Spleen (tissue), 11 donors: ENCODE data around the gene TMEM201. TPM values are rescaled to one million over a fixed set of nuclear protein-coding genes. Genes with fewer than 3 reads are reported as not detected.

Source experiments
- DNase-seq: peaks from one replicate; pipeline ENCODE4 v3.0.0-alpha.2; 2020
- H3K27ac ChIP-seq, 8 donors: fragments of 200-600 bp; sonication (generic) in 7 of 8; 1 replicate in 4 of 8; 2 replicates in 4 of 8; pipeline versions ENCODE4 v1.5.0 to v1.8.0; 2016 to 2021; ENCODE audit warnings: inconsistent platforms in 4 of 8, mild to moderate bottlenecking in 4 of 8, moderate library complexity in 1 of 8
- H3K27me3 ChIP-seq, 7 donors: fragments of 200-600 bp; sonication (generic) in 6 of 7; replicated peaks in 1 of 7; 1 replicate in 4 of 7; 2 replicates in 3 of 7; pipeline versions ENCODE4 v1.5.0 to v1.8.0; 2016 to 2021; ENCODE audit warnings: inconsistent platforms in 3 of 7, mild to moderate bottlenecking in 1 of 7
- H3K36me3 ChIP-seq, 6 donors: fragments of 200-600 bp; sonication (generic) in 5 of 6; 1 replicate in 4 of 6; 2 replicates in 2 of 6; pipeline versions ENCODE4 v1.5.0 to v1.8.0; 2016 to 2021; ENCODE audit warnings: inconsistent platforms in 2 of 6
- H3K4me1 ChIP-seq, 6 donors: fragments of 200-600 bp; sonication (generic) in 5 of 6; 1 replicate in 3 of 6; 2 replicates in 3 of 6; pipeline versions ENCODE4 v1.5.0 to v1.8.0; 2016 to 2021; ENCODE audit warnings: inconsistent platforms in 3 of 6
- H3K4me3 ChIP-seq, 8 donors: fragments of 200-600 bp; sonication (generic) in 7 of 8; 1 replicate in 4 of 8; 2 replicates in 4 of 8; pipeline versions ENCODE4 v1.5.0 to v1.8.0; 2016 to 2021; ENCODE audit warnings: inconsistent platforms in 4 of 8, mild to moderate bottlenecking in 4 of 8, moderate library complexity in 2 of 8
- H3K9me3 ChIP-seq, 8 donors: fragments of 200-600 bp; sonication (generic) in 7 of 8; 1 replicate in 4 of 8; 2 replicates in 4 of 8; pipeline versions ENCODE4 v1.5.0 to v1.8.0; 2016 to 2021; ENCODE audit warnings: inconsistent platforms in 4 of 8
- POLR2A ChIP-seq, 3 donors: fragments of 450-650 bp; IDR thresholded peaks; one replicate each; pipeline ENCODE4 v1.5.1; 2017; ENCODE audit warnings: antibody characterized with exemption in 3 of 3, mild to moderate bottlenecking in 1 of 3
- POLR2AphosphoS5 ChIP-seq, 3 donors: sonication (generic); formaldehyde crosslinking; IDR thresholded peaks; one replicate each; pipeline ENCODE4 v1.5.1; 2017; ENCODE audit warnings: antibody characterized with exemption in 3 of 3
- WGBS, 5 donors: extraction: QIAGEN DNeasy Blood & Tissue Kit in 3 of 5; methylation state at CpG; one replicate each; pipeline versions ENCODE4 v1.1.5 to v1.1.7; 2013 to 2018; 5-methylcytosine and 5-hydroxymethylcytosine counted together
- intact Hi-C: fragments of 100-400 bp; cut with DNase I; formaldehyde crosslinking; loops from one replicate; pipeline ENCODE4 v1.15.0; 2023; ENCODE audit warnings: low total_unique reads
- polyA plus RNA-seq, 3 donors: library from polyadenylated mRNA; stranded (reverse); fragments of 200-250 nt; gene quantifications; one replicate each; pipeline ENCODE4 v1.2.1, GENCODE V29; 2013
- total RNA-seq, 7 donors: library from RNA; depleted of rRNA in 3 of 7; stranded (reverse); fragments of >200 nt in 3 of 7; fragmentation: NEBNext Ultra II Directional in 4 of 7; extraction: Animal tissue kit (Norgen Biotek cat#: 25700) in 4 of 7; gene quantifications; one replicate each; pipeline versions ENCODE4 v1.1.0 to v1.2.1, GENCODE V29; 2016 to 2021
- TF ChIP-seq, protein P1 (sequence below), 11 experiments: fragments of 200-600 bp in 7 of 11; fragments of 450-650 bp in 4 of 11; sonication (generic) in 4 of 11; IDR thresholded peaks in 8 of 11; conservative IDR thresholded peaks in 3 of 11; 1 replicate in 7 of 11; 2 replicates in 4 of 11; pipeline versions ENCODE4 v1.4.0 to v1.8.0; 2016 to 2021; ENCODE audit warnings: antibody characterized with exemption in 11 of 11, inconsistent platforms in 4 of 11, mild to moderate bottlenecking in 1 of 11
- donor health status: healthy with polysubstance abuse.
- donor health status: DM: no; HTN: no; CAD: no; lungs with moderate emphysema.
- donor health status: DM: no; HTN: no; CAD: no.
- donor health status: Bipolar disorder and iron deficiency.
- donor health status: healthy.
- donor health status: DM: no; HTN: no; CAD: no.
- donor health status: DM: yes; HTN: yes; CAD: no.

The TMEM201 gene
- total and polyA plus RNA-seq, 10 donors: 2.5 to 11.6 (median 6.3) TPM

DNA sequence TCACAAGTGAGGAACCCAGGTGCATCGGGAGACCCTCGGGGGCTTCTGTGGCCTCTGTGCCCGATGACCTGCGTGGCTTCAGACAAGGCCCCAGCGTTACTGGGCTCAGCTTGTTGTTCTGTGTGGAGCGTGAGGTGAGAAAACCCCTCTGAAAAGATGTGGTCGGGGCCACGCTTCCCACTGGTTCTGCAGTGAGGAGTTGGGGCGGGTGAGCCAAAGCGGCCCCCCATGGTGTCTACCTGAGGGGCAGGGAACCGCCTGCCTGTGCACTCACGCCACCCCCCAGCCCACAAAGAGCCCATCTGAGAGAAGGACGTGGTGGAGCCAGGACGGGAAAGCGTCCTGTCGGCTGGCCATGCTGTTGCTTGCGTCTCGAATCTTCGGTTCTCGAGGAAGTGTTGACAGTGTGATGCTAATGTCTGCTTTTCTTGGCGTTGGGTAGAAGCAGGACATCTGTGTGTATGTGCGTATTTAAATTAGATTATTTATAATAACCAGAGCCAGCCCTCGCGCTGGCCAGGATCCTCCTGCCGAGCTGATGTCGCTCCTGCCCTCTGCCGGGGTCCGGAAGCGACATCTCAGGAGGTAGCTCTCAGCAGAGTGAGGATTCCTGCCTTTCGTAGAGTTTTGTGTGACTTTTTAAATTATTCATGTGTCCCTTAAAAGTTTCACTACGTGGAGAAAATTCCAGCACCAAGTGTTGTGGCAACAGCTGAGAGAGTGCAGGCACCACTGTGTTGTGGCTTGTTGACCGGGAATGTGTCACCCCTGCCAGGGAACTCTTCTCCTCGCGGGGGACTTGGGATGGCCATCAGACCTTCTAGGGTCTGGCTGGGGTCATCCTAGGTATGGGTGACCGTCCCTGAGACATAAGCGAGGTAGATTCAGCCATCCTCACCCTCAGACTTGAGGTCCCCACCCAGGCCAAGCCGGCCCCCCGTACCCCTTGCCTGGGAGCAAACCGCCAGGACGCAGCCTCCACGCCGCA, 15.3 kb downstream of the TMEM201 start:
- intact Hi-C loops: no loop called here
- no peaks in the 10 kb centered on the region for H3K4me1 ChIP-seq
- no peaks in the 10 kb centered on the region for H3K9me3 ChIP-seq
- no peaks in the 10 kb centered on the region for H3K27me3 ChIP-seq
- WGBS, 5 donors: 93 to 95% (median 94%) methylated on average over 41 to 42 of the region's 42 CpGs
- TF ChIP-seq, protein P1, sequence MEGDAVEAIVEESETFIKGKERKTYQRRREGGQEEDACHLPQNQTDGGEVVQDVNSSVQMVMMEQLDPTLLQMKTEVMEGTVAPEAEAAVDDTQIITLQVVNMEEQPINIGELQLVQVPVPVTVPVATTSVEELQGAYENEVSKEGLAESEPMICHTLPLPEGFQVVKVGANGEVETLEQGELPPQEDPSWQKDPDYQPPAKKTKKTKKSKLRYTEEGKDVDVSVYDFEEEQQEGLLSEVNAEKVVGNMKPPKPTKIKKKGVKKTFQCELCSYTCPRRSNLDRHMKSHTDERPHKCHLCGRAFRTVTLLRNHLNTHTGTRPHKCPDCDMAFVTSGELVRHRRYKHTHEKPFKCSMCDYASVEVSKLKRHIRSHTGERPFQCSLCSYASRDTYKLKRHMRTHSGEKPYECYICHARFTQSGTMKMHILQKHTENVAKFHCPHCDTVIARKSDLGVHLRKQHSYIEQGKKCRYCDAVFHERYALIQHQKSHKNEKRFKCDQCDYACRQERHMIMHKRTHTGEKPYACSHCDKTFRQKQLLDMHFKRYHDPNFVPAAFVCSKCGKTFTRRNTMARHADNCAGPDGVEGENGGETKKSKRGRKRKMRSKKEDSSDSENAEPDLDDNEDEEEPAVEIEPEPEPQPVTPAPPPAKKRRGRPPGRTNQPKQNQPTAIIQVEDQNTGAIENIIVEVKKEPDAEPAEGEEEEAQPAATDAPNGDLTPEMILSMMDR (IDR thresholded peaks at IDR 0.05 in 8 of 11, conservative IDR thresholded peaks at IDR 0.05 in 3 of 11): no peak
- TF ChIP-seq POLR2A (IDR thresholded peaks at IDR 0.05) (no peak), POLR2AphosphoS5 (IDR thresholded peaks at IDR 0.05) (no peak)
- H3K4me3 ChIP-seq: no peak overlapping the region
- H3K27ac ChIP-seq: no peak overlapping the region
- H3K36me3 ChIP-seq: peaks cover 0 to 99% (median 47%) of the 10 kb centered on the region in 6 donors
- no peak for DNase-seq

DNA sequence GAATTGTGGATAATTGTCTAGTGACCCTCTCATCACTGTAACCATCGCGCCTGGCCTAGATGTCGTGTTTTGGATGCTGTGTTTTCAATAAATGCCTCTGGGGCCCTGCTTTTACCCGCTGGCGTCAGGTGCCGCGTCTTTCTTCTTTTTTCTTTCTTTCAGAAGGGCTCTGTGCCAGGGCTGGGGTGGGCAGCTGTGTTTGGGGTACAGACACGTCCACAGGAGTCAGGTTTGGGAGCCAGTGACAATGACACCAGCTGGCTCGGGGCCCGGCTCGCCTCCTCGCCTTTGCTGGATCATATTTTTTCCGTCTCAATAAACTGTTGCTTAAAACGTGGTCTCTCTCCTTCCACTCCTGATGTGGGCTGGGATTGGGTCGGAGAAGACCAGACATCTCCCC, 16.1 kb downstream of the TMEM201 start:
- peaks cover 0 to 99% (median 45%) of the 10 kb centered on the region in 6 donors for H3K36me3 ChIP-seq
- H3K27ac ChIP-seq: no peak overlapping the region
- WGBS, 5 donors: 94 to 97% (median 95%) methylated on average over 15 of the region's 15 CpGs
- intact Hi-C loops: no loop called here
- H3K4me1 ChIP-seq: no peaks in the 10 kb centered on the region
- no peak for DNase-seq
- no peaks in the 10 kb centered on the region for H3K9me3 ChIP-seq
- no peaks in the 10 kb centered on the region for H3K27me3 ChIP-seq
- TF ChIP-seq, protein P1 (IDR thresholded peaks at IDR 0.05 in 8 of 11, conservative IDR thresholded peaks at IDR 0.05 in 3 of 11): no peak
- TF ChIP-seq POLR2A (IDR thresholded peaks at IDR 0.05): no peak
- TF ChIP-seq POLR2AphosphoS5 (IDR thresholded peaks at IDR 0.05): no peak
- no peak overlapping the region for H3K4me3 ChIP-seq

DNA sequence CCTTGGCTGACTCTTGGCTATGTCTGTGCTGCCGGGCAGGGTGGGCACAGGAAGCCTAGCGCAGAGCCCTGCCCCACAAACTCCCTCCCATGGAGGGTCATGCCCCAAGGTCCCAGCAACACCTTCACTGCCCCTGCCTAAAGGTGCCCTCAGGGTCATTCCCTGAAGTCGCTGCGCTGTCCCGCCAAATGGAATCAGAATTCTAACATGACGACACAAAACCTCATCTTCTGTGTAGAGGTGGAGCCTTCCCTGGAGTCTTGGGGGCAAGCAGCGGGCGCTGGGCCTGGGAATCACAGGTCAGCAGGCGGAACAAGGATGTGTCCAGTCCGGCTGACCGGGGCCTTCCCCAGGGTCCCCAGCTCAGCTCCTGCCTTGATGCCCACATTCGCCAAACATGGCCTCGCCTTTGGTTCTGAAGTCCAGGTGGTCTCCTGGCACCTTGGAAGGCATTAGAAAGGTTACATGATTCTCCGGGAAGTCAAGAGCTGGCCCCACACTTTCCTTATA, 17.3 kb downstream of the TMEM201 start:
- Histone ChIP-seq H3K9me3 (no peaks in the 10 kb centered on the region), H3K27me3 (no peaks in the 10 kb centered on the region), H3K36me3 (peaks cover 0 to 99% (median 48%) of the 10 kb centered on the region in 6 donors), H3K27ac (no peak overlapping the region), H3K4me3 (no peak overlapping the region), H3K4me1 (no peaks in the 10 kb centered on the region)
- 95 to 98% (median 96%) methylated on average over 12 to 14 of the region's 14 CpGs for WGBS, 5 donors
- DNase-seq: no peak
- TF ChIP-seq POLR2A (IDR thresholded peaks at IDR 0.05): no peak
- no peak for TF ChIP-seq POLR2AphosphoS5 (IDR thresholded peaks at IDR 0.05)
- TF ChIP-seq, protein P1 (IDR thresholded peaks at IDR 0.05 in 8 of 11, conservative IDR thresholded peaks at IDR 0.05 in 3 of 11): no peak
- intact Hi-C loops: no loop called here

DNA sequence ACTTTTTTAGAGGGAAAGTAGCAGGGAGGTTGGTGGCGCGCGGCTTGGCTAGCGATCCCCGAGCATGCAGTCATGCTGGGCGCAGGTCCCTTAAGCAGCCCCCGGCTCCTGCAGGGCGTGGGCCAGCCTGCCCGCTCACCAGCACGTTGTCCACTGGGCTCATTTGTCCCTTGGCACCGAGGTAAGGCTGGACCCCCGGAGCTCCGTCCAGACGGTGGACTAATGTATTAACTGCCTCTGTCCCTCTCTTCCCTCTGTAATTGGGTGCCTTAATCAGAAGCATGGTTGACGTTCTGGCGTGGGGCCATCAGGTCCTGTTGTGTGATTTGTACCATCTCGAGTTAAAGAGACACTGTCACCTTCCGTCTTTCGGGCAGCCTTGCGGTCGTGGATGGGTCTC, 17.7 kb downstream of the TMEM201 start:
- no peaks in the 10 kb centered on the region for H3K27me3 ChIP-seq
- H3K4me1 ChIP-seq: no peaks in the 10 kb centered on the region
- no peak for DNase-seq
- H3K36me3 ChIP-seq: peaks cover 0 to 99% (median 45%) of the 10 kb centered on the region in 6 donors
- no peaks in the 10 kb centered on the region for H3K9me3 ChIP-seq
- 93 to 97% (median 94%) methylated on average over 19 to 21 of the region's 21 CpGs for WGBS, 5 donors
- intact Hi-C loops: no loop called here
- TF ChIP-seq POLR2A (IDR thresholded peaks at IDR 0.05) (no peak), POLR2AphosphoS5 (IDR thresholded peaks at IDR 0.05) (no peak)
- TF ChIP-seq, protein P1 (IDR thresholded peaks at IDR 0.05 in 8 of 11, conservative IDR thresholded peaks at IDR 0.05 in 3 of 11): no peak
- no peak overlapping the region for H3K27ac ChIP-seq
- no peak overlapping the region for H3K4me3 ChIP-seq
